NOMO-1 treated with DMSO at 0.1 percent for 48 hours (cell line): ENCODE data around the gene WASF1.
"Not testable (repeated sequence)": the region's sequence is repeated elsewhere in the genome, so short reads cannot be mapped to it uniquely, and the experiment has no call there.

Source experiments
- DNase-seq: peaks from one replicate; lab custom pipeline; 2025; ENCODE audit not compliant: unreplicated experiment; lab: John Stamatoyannopoulos, UW

WASF1 gene

DNA sequence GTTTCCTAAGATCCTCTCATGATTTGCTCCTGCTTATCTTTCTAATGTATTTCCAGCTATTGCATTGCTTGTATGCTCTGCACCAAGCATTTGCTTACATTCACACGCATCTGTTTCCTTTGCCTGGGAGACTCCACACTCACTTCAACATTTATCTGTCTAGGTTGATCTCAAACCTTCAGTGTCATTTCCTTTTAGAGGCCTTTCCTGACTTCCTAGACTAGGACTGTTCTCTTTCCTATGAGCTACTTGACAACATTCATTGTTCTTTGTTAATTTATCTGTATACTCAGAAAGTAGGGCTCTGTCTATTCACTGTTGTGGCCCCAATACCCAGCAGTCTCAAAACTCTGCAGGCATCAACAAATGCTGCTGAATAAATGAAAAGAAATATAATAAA, 84.4 kb downstream of the WASF1 start:
- DNase-seq = no peak

DNA sequence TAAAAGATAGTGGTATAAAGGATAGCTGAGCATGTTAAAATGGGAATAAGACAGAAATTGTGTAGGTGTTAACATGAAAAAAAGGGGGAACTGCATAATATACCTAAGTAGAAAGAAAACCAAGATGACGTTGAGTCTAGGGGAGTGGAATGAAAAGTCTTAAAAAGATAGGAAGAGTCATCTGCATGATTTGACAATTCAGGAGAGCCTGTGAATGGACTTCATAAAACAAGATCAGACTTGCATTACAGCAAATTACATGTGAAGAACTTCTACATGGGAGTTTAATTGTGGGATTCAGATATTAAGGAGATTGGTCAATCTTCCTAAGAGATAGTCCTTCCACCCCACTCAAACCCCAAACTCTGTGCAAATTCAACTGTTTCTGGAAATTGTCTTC, 85.5 kb downstream of the WASF1 start:
- DNase-seq = no peak

DNA sequence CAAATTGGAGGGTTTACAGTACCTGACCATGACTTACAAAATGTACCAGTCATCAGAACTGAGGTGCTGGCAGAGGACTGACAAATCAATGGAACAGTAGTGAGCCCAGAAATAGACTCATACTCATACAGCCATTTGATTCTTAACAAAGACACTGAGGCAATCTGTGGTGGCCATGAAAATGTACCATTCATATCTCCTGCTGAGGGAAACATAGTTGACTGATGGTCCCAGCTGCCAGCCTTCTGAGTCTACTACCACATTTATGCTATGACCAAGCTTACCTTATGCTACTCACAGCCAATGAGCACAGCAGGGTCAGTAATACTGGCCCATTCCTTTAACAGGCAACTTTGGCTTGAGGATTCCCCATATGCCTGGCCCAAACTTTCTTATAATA, 88.6 kb downstream of the WASF1 start:
- DNase-seq = no peak

DNA sequence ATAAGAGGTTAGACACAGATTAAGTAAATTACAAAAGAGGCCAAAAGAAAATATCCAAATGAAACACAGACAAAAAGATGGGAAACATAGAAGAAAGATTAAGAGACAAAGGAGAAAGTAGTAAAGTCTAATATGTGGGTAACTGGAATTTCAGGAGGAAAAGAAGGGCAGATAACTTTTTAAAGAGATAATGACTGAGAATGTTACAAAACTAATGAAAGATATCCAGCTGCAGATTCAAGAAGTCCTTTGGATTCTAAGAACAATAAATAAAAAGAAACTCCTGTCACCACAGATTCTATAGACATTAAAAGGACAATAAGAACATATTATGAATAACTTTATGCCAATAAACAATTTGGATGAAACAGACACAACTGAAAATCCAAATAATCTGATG, 90.1 kb downstream of the WASF1 start:
- DNase-seq = no peak

DNA sequence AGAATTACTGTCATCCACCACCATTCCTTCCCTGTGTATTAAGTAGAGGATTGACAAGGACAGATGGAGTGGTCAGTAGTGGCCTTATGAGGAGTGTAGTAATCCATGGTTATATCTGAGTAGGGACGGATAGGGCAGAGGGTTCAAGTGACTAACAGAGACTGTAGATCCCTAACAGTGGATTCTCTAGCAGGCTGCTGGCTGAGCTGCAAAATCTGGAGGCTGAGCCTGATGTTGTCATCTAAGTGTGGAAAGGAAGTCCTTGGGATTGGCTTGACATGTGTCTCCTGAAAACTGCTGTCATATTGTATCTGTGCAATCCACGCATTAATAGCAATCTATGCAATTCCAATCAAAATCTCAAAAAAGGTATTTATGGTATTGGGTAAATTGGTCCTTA, 94.2 kb downstream of the WASF1 start:
- DNase-seq = no peak

DNA sequence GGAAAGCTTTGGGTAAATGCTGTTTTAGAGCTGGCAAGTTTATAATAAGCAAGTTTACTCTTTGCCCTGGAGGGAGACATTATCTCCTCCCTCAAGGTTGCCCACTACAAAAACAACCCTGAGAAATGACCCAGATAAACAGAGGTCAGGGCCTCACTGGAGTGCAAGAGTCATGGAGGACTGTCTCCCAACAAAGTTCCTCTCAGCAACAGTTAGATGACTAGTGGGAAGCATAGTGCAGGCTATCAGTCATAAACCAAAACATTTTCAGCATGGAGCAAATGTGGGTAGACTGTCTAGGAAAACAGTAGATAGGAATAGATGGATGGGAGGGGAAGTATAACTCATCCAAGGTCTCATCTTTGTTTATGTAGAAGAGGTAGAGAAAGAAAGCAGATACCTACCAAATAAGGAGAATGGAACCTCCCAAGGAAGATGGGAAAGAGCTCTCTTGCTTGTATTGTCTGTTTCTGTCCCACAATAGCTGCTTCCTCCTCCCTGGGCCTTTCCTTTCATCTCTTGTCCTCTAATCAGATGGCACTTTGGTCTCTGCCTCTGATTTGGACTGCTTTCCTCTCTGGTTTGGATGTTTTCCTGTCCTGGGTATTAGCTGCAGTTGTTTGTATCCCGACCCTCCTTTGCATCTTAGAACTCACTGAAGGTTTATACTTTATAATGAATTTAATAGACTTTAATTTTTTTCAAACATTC, 95.4 kb downstream of the WASF1 start:
- DNase-seq = no peak

DNA sequence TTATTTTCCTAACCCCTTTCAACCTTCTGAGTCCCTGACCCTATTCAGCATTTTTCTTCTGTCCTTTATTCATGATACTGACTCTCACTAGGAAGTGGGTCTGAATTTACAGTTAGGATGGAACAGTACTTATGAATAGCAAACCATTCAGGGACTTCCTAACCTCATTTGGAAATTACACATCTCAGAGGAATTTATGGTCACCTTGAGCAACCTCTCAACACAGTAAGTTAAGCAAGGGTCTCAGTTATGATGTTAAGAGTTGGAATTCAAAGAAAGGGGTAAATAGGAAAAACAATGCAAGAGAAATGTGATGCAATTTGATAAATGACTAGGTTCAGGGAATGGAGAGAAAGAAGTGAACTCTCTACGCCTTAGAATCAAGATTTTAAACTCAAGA, 104.1 kb downstream of the WASF1 start:
- DNase-seq = no peak

DNA sequence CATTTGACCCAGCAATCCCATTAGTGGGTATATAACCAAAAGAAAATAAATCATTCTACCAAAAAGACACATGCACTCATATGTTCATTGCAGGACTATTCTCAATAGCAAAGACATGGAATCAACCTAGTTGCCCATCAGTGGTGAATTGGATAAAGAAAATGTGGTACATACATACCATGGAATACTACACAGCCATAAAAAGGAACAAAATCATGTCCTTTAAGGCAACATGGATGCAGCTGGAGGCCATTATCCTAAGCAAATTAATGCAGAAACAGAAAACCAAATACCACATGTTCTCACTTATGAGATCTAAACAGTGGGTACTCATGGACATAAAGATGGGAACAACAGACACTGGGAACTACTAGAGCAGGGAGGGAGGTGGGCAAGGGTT, 106.0 kb downstream of the WASF1 start:
- not testable (repeated sequence) for DNase-seq

DNA sequence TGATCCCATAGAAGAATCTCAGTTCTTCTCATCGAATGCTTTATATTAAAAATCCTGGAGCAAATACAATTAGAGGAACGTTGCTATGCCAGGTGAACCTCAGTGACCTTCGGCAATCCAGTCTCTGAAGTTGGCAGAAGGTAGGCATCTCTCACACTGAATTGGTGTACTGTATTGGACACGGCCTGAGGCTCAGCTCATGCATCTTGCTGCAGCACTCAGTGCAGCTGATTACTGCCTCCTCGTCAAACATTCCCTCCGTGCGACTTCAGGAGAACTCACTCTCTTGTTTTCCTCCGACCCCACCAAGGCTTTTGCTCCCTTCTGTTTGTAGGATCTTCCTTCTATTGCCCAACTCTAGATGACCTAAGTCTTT, 110.9 kb downstream of the WASF1 start:
- DNase-seq = no peak

DNA sequence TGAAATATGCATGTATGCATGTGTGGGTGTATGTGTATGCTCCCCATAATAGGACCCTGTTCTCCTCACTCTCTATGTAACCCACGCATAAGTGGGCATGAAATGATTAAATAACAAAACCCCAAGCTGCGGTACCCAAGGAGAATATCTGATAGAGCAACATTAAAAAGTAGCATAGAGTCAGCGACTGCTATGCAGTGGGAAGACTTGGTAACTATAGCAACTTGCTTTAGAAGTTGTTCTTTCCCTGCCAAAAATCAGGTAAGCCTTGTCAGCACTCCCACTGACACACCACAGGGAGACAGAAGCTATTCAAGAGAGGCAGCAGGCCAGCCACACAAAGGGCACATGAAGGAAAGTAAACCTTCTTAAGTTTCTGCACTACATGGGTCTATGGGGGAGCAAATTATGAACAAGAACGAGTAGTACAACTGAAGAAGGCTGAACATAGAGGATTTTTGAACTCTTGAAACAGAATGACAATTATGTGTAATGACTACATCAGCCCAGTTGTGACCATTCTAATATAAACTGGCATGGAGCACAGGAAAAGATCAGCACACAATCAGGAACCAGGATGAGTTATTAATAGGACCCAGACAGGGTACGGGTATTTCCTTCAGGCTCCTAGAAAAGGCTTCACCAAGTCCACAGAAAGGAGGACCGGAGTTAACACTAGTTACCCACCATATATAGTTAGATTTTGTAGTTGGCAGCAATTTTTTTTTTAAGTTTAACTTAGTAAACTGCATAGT, 111.5 kb downstream of the WASF1 start:
- DNase-seq = no peak

DNA sequence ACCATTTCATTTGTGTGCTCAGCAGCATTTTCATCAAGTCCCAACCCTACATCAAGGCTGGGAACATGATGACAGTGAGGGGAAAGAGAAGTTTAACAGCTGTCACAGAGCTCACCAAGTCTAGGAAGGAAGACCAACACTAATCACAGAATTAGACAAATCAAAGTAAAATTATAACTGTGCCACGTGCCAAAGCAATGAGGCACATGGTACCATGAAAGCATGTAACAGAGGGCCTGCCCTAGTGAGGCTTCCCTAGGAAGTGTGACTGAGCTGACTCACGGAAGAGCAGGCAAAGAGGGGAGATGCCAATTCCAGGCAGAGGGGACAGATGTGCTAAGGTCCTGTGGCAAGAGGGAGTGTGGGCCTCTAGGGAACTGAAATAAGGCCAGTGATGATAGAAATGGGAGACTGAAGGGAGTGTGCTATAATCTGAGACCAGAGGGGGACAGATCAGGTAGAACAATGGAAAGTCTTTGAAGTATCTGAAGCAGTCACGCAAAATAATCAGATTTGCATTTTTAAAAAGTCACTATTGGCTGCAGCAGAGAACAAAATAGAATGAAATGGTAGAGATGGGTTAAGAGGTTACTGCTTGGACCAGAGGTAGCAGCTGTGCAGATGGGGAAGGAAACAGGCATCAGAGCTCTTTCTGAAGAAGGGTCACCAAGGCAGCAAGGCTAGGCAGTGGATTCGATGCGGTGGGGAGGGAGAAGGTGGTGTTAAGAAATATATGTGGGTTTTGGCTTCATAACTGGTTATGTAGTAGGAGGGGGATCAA, 114.5 kb downstream of the WASF1 start:
- DNase-seq = no peak

DNA sequence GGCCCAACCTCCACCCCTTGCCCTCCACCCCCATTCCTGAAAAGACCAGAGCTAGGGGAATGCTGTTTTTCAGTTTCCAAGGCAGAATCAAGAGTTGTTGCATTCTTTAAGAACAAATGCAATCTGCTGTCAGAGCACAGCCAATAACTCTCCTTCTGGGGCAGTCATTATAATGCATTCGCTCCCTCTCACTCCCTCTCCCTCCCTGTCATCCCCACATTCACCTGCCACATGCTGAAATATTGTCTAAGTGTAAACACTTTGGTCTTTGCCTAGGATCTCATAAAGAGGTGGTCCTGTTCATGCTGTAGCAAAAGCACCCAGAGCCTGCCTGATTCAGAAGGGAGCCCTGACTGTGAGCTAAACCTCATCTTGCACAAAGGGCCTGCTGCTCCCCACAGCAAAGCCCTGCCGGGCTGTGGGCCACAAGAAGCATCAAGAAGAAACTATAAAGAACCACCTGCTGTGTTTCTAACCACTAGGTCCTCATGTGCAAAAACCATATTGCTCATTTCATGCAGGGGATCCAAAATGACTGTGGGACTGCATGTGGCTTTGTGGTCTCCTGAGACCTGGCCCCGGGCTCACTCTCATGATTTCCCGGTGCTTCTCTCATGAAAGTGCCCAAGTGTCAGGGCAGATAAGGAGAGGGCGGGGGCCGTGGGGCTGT, 115.7 kb downstream of the WASF1 start:
- no peak for DNase-seq

DNA sequence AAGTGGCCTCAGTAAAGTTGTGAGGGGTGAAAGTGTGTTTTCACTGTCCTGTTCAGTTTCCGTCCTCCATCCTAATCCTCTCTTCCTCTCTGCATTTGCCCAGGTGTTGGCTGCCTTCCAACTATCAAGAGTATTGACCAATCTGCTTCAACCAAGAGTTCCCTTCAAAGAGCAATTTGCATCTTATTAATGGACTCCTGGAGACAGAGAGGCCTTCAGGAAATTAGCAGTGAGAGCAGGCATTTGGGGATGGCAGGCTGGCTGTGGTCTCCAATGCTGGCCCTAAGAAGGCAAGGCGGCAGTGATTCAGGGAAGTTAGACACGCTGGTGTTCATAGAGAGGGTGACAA, 124.1 kb downstream of the WASF1 start:
- no peak for DNase-seq

DNA sequence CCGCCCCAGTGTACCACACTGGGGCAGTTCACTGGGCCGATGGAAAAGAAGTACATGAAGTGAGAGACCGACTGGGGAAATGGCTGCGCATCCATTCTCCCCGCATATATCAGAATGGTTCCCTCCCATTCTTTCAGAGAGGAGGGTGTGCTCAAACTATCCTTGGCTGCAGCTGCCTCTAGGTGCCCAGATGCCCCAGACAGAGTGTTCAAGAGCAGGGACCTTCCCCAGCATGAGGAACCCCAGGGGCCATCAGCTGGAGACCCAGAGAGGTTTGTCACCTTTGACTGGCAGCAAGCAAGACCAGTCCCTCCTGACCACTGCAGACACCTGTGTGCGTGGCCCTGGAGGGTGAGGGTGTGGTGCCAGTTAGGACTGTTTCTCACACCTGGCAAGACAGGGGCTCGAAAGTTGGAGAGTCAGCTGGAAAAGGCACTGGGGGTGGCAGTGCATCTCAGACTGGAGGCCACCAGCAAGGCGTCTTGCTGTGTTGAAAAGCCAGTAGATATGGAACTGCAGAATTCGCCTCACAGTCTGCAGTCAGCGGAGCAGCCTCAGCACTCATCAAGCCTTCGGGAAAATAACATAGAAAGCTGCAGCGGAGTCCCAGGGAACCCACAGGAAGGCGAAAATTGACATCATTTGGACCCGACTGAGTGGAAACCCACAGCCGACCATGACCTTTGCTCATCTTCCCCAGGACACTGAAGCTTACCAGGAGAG, 124.6 kb downstream of the WASF1 start:
- DNase-seq = no peak

DNA sequence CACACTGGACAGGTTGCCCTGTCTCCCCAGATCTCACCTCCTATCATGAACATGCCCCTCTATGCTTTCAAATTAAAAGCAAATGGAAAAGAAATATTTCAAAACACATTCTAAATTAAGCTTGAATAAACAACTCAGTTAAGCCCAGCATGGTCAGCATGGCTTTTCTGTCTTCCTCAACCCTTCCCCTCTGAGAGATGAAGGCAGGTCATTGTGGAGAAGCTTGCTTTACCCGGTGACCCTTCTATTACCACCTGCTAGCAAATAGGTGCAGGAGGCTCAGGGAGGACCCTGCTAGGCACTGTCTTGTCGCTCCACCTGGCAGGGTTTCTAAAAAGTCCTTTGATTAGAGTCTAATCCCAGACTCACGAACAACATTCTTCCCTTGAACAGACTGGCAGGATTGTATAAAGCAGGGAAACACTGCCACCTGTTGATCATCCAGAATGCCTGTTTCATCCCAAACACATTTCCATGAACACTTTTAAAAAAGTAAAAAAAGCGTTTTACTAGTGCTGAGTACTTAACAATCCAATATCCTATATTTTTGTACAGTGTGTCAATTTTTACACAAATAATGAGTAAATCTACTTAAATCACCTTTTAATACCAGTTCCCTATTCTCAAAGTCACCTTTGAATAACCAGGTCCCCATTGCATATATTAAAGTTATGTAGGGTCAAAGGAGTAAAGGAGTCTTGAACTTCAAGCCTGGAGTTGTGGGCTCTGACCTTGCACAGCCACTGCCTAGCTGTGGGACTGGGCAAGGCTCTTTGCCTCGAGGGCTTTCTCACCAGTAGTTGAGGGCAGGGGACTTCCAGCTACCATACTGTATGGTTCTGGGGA, 125.9 kb downstream of the WASF1 start:
- DNase-seq = peak; percentile 32

DNA sequence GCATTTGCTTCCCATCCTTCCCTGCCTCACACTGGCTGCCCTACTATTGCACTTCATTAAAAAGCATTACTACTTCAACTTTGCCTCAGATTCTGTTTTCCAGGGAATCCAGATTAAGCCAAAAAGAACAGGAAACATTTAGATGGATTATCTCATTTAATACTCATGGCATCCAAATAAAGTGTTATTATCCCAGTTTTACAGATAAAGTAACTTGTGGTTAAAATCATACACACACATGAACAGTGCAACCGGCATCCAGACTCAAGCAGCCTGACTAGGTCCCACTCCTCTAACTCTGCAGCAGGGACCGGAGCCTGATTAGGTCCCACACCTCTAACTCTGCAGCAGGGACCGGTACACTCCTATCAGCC, 129.0 kb downstream of the WASF1 start:
- DNase-seq = no peak
